Glomerular visceral epithelial cell (primary cell): ENCODE results near the gene PLCB1.
"Not testable (repeated sequence)": the region's sequence is repeated elsewhere in the genome, so short reads cannot be mapped to it uniquely, and the experiment has no call there.

Experiments
- DNase-seq: peaks from one replicate; pipeline ENCODE4 v3.0.0-alpha.2; 2016; ENCODE audit errors: extremely low spot score

Gene PLCB1

GRCh38 chr20:8443464-8444072, 311.5 kb downstream of the PLCB1 start:
- DNase-seq, result no peak

GRCh38 chr20:8447262-8448120, 315.4 kb downstream of the PLCB1 start:
- no peak for DNase-seq

- DNase-seq, result no peak
Observed at GRCh38 chr20:8449123-8449522, 317.1 kb downstream of the PLCB1 start.

- DNase-seq, result peak; percentile 57
Observed at GRCh38 chr20:8454137-8454712, 322.2 kb downstream of the PLCB1 start.

- no peak for DNase-seq
Observed at GRCh38 chr20:8456765-8457164, 324.7 kb downstream of the PLCB1 start.

GRCh38 chr20:8457978-8458377, 325.9 kb downstream of the PLCB1 start:
- DNase-seq, result no peak

GRCh38 chr20:8461186-8461585, 329.1 kb downstream of the PLCB1 start:
- DNase-seq, result no peak

- peak; percentile 30 for DNase-seq
Observed at GRCh38 chr20:8464368-8464767, 332.3 kb downstream of the PLCB1 start.

GRCh38 chr20:8466781-8467180, 334.7 kb downstream of the PLCB1 start:
- DNase-seq, result not testable (repeated sequence)

- no peak for DNase-seq
Observed at GRCh38 chr20:8470156-8470555, 338.1 kb downstream of the PLCB1 start.

GRCh38 chr20:8471465-8471864, 339.4 kb downstream of the PLCB1 start:
- DNase-seq, result no peak

- no peak for DNase-seq
Observed at GRCh38 chr20:8473459-8473858, 341.4 kb downstream of the PLCB1 start.

- no peak for DNase-seq
Observed at GRCh38 chr20:8474027-8474668, 342.1 kb downstream of the PLCB1 start.

- no peak for DNase-seq
Observed at GRCh38 chr20:8476021-8476420, 344.0 kb downstream of the PLCB1 start.

- DNase-seq, result no peak
Observed at GRCh38 chr20:8480597-8480996, 348.5 kb downstream of the PLCB1 start.

GRCh38 chr20:8487696-8488095, 355.6 kb downstream of the PLCB1 start:
- no peak for DNase-seq

GRCh38 chr20:8489094-8489883, 357.2 kb downstream of the PLCB1 start:
- DNase-seq, result no peak

- no peak for DNase-seq
Observed at GRCh38 chr20:8490076-8490830, 358.2 kb downstream of the PLCB1 start.

GRCh38 chr20:8492173-8492572, 360.1 kb downstream of the PLCB1 start:
- DNase-seq, result no peak

- DNase-seq, result no peak
Observed at GRCh38 chr20:8498571-8498970, 366.5 kb downstream of the PLCB1 start.

GRCh38 chr20:8504030-8504429, 372.0 kb downstream of the PLCB1 start:
- no peak for DNase-seq
